Hematopoietic multipotent progenitor cell treated with erythropoietin and hydrocortisone succinate and interleukin-3 and kit ligand, for 15 days (in vitro differentiated cells): ENCODE data around the gene NOMO2.
"Not testable (repeated sequence)": the region's sequence is repeated elsewhere in the genome, so short reads cannot be mapped to it uniquely, and the experiment has no call there.

Source experiments
- DNase-seq: peaks from one replicate; pipeline ENCODE4 v3.0.0-alpha.2; 2015; ENCODE audit warnings: low spot score

The NOMO2 gene

DNA sequence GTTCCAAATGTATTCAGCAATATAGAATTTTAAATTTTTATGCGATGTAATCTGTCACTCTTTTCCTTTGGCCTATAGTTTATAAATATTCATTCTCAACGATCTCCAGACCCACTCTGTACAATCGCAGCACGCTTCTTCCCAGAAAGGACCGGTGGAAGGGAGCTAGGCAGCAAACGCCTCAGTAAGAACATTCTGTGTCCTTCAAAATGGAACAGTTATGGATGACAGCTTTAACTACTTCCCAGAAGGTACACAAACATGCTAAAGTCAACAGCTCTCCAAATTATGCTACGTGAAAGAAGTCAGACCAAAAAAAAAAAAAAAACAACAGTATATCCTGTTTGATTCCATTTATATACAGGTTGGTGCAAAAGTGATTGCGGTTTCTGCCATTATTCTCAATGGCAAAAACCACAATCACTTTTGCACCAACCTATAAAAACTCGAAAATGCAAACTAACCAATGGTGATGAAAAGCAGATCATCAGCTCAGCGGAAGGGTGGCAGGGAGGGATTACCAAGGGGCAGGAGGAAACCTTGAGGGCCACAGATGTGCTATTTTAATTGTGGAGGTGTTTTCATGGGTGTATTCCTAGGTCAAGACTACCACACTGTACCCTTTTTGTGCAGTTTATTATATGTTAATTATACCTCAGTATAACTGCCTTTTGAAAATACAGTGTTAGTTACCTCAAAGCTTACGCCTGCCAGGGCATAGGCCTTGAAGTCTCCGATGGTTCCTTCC is 43.2 kb downstream of the NOMO2 start:
- not testable (repeated sequence) for DNase-seq

DNA sequence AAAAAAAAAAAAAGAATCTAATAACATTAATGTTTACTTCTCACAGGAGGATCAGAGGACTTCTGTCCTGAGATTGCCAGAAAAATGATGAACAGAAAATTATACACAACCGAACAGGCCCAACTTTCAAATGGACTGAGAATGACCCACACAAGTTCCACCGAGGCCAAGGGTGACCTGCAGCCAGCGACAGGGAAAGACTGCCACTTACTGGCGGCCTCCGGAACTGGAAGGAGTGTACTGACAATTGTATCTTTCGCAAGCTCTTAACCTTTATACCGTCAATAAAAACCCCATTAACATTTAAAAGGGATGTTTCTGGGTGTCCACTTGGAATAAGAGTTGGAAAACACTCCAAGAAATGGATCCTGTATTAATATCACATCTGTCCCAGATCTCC is 63.5 kb downstream of the NOMO2 start:
- not testable (repeated sequence) for DNase-seq

- not testable (repeated sequence) for DNase-seq
These were observed 64.9 kb downstream of the NOMO2 start for GRCh38 chr16:18497032-18497431.

GRCh38 chr16:18492118-18492897 is 69.6 kb downstream of the NOMO2 start:
- DNase-seq = not testable (repeated sequence)

DNA sequence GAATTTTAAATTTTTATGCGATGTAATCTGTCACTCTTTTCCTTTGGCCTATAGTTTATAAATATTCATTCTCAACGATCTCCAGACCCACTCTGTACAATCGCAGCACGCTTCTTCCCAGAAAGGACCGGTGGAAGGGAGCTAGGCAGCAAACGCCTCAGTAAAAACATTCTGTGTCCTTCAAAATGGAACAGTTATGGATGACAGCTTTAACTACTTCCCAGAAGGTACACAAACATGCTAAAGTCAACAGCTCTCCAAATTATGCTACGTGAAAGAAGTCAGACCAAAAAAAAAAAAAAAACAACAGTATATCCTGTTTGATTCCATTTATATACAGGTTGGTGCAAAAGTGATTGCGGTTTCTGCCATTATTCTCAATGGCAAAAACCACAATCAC is 125.9 kb downstream of the NOMO2 start:
- not testable (repeated sequence) for DNase-seq

GRCh38 chr16:18415827-18416226 is 146.1 kb downstream of the NOMO2 start:
- DNase-seq = not testable (repeated sequence)

- DNase-seq = not testable (repeated sequence)
These were observed 152.2 kb downstream of the NOMO2 start for GRCh38 chr16:18409532-18410293.

DNA sequence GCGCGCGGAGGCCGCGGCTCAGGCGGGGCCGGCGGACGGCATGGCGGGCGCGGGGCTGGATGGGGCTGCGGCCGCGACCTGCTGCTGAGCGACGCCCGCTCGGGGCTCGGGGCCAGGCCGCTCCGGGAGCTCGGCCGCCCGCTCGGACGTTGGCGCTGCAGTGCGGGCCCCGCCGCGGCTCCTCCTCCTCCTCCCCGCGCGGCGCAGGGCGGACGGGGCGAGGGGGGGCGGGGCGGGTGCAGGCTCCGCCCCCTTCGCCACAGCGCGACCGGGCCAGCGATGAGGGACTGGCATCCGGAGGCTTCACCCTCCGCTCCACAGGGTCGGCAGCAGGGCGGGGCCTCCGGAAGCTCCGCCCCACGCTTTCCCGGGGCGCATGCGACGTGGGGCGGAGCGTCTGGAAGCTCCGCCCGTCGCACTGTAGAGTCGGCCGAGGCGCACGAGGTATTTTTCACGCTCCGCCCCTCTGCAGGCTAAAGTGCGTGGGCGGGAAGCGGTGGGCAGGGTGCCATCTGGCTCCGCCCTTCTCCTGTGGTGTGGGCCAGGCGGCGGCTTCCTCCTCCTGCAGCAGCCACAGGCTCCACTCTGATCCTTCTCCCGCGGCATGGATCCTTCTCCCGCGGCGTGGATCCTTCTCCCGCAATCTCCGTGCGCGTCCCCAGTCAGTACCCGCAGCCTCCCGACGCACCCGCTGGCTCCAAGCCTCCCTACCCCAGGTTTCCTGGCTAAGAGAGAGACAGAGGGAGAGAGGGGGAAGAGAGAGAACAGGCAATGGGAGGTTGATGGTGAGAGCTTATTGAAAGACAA is 159.8 kb downstream of the NOMO2 start:
- DNase-seq = not testable (repeated sequence)

DNA sequence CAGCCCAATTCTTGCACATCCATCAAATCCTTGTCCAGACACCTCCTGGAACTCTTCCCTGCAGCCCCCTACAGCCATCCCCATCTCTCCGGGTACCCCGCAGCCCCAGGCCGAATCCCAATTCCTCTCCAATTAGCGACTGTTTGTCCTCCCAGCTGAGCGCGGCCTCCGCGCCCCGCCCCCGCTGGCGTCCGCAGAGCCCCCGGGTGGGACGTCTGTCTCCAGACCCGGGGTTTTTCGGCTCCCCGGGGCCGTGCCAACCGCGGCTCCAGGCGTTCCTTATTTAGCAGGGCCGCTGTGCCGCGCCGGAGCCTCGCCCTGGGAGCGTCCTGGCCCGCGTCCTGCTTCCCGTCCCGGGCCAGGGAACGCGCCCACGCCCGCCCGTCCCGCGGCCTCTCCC is 160.7 kb downstream of the NOMO2 start:
- DNase-seq = not testable (repeated sequence)

GRCh38 chr16:18394363-18394762 is 167.5 kb downstream of the NOMO2 start:
- DNase-seq = not testable (repeated sequence)

DNA sequence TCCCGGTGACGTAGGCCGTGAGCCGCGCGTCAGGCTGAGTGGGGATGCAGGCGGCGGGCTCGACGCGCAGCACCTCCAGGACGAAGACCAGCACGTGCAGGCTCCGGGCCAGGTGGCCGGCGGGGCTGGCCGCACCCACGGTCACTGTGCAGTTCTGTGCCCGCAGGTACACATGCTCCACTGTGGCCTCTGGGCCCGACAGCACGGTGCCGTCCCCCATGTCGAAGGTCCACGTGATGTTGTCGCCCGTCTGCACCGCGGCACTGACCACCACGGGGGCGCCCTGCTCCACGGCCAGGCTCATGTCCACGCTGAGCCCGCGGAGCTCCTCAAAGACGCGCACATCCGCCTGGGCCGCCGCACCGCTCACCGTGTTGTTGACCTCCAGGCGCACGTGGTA is 174.1 kb downstream of the NOMO2 start:
- DNase-seq = not testable (repeated sequence)

- DNase-seq = not testable (repeated sequence)
These were observed 175.4 kb downstream of the NOMO2 start for GRCh38 chr16:18386517-18386916.

- not testable (repeated sequence) for DNase-seq
These were observed 176.6 kb downstream of the NOMO2 start for GRCh38 chr16:18385285-18385684.

DNA sequence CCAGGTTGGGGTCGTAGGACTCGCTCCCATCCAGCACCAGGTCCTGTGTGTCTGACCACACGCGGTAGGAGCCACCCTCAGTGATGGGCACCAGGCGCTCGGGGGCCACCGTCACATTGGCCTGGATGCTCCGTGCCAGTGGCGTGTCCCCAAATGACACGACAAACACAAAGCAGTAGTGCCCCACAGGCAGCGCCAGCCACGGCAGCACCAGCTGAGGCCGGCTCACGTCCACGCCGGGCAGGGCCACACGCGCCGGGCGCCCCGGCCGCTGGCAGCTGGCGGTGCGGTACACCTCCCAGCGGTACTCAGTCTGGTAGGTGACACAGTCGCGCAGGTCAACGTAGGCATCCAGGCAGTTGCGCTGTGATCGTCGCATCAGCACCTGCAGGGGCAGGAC is 177.0 kb downstream of the NOMO2 start:
- DNase-seq = not testable (repeated sequence)

DNA sequence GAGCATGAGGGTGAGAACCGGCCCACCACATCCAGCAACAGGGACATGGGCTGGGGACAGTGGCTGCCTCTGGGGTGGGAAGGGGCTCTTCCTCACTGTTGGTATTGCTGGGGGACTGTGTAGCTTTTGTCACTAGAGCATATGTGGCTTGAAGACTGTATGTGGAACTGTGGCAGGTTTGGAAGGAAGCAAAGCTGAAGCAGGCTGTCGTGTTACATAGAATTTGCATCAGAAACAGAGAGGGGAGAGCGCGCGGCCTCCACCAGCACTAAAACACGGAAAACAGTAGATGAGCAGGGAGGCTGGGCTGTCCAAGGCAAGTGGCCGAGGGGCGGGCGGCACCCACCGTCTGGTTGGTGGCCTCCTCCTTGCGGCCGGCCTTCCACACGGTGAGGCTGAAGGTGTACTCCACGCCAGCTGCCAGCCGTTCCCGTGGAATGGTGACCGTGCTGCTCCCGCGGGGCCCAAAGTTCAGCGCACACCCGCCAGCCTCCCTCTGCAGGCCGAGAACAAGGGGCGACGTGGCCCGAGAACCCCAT is 177.7 kb downstream of the NOMO2 start:
- DNase-seq = not testable (repeated sequence)

- DNase-seq = not testable (repeated sequence)
These were observed 179.2 kb downstream of the NOMO2 start for GRCh38 chr16:18382696-18383095.
